Endodermal cell (in vitro differentiated cells): Measurements from ENCODE around the gene DPP10. TPM values are rescaled to one million over a fixed set of nuclear protein-coding genes. Genes with fewer than 3 reads are reported as not detected.

Experiments used
- DNase-seq: peaks from one replicate; pipeline ENCODE4 v3.0.0-alpha.2; 2017
- H3K27ac ChIP-seq: 2 replicates; pipeline ENCODE4 v1.5.1; 2013; ENCODE audit warnings: mild to moderate bottlenecking, low read depth, low read length, moderate library complexity
- H3K27me3 ChIP-seq: 2 replicates; pipeline ENCODE4 v1.6.1; 2013; ENCODE audit warnings: mild to moderate bottlenecking, low read length, moderate library complexity; ENCODE audit not compliant: insufficient read depth, control insufficient read depth, poor library complexity, severe bottlenecking
- H3K36me3 ChIP-seq: 2 replicates; pipeline ENCODE4 v1.7.0; 2013; ENCODE audit warnings: mild to moderate bottlenecking, low read length, moderate library complexity; ENCODE audit not compliant: control insufficient read depth, insufficient read depth
- H3K4me1 ChIP-seq: one replicate; pipeline ENCODE4 v1.7.0; 2013; ENCODE audit warnings: low read length; ENCODE audit not compliant: control insufficient read depth, insufficient read depth
- H3K4me3 ChIP-seq: 2 replicates; pipeline ENCODE4 v1.5.1; 2013; ENCODE audit warnings: mild to moderate bottlenecking, low read length, moderate library complexity
- H3K9ac ChIP-seq: 2 replicates; pipeline ENCODE4 v1.6.1; 2013; ENCODE audit warnings: mild to moderate bottlenecking, low read length, moderate library complexity; ENCODE audit not compliant: poor library complexity, severe bottlenecking; ENCODE audit errors: extremely low read depth
- H3K9me3 ChIP-seq: 2 replicates; pipeline ENCODE4 v1.6.1; 2013; ENCODE audit warnings: mild to moderate bottlenecking, low read length, moderate library complexity; ENCODE audit not compliant: control insufficient read depth
- H3K27ac Mint-ChIP-seq: 2 replicates; pipeline ENCODE4 v1.8.0; 2020; ENCODE audit warnings: mixed read lengths
- H3K27me3 Mint-ChIP-seq: 2 replicates; pipeline ENCODE4 v1.8.0; 2021; ENCODE audit warnings: mild to moderate bottlenecking, mixed read lengths; ENCODE audit not compliant: insufficient read depth
- H3K36me3 Mint-ChIP-seq: 2 replicates; pipeline ENCODE4 v1.8.0; 2020; ENCODE audit warnings: low read depth, mixed read lengths
- H3K4me1 Mint-ChIP-seq: 2 replicates; pipeline ENCODE4 v1.8.0; 2020; ENCODE audit warnings: mixed read lengths
- H3K4me3 Mint-ChIP-seq: 2 replicates; pipeline ENCODE4 v1.8.0; 2020; ENCODE audit warnings: mild to moderate bottlenecking, moderate library complexity, mixed read lengths
- H3K9me3 Mint-ChIP-seq: 2 replicates; pipeline ENCODE4 v1.8.0; 2020; ENCODE audit warnings: mild to moderate bottlenecking, mixed read lengths
- CTCF ChIP-seq: fragments of 200-600 bp; sonication (generic); conservative IDR thresholded peaks from 2 replicates; pipeline ENCODE4 v1.5.0; 2021; ENCODE audit warnings: antibody characterized with exemption, mild to moderate bottlenecking
- WGBS, 2 experiments: methylation state at CpG; one replicate each; pipeline versions ENCODE4 v1.1.5 to v1.1.7; 2013; ENCODE audit warnings: missing lambda C conversion rate in 2 of 2, mixed read lengths in 1 of 2; ENCODE audit not compliant: insufficient coverage in 1 of 2, insufficient read length in 1 of 2; 5-methylcytosine and 5-hydroxymethylcytosine counted together
- total RNA-seq, 2 donors: library from RNA; stranded (reverse); fragmentation: NEBNext Ultra II Directional in 1 of 2; extraction: Animal tissue kit (Norgen Biotek cat#: 25700) in 1 of 2; gene quantifications; 2 replicates in 1 of 2; 3 replicates in 1 of 2; pipeline ENCODE4 v1.2.1, GENCODE V29; 2021

DPP10 gene
- total RNA-seq, 2 donors from 2014 or later, result 8.2 to 19.2 TPM

DNA sequence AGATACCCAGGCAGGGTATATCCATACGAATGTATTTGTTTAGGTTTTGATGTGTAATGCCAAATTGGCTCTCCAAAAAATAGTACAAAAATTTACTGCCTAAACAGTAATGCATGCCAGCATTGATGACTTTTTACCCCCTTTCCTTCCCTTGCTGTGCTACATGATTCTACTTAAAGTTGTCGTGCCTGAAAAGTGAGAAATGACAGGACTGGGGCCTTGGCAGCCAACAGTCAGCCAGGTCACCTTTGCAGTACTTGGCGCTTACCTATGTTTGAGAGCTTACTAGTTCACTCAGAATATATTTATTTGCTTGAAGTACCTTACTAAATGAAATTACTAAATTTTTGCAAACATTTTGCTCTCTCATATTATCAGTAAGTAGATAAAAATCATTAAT, 1329.1 kb downstream of the DPP10 start:
- Histone ChIP-seq H3K9ac (no peak overlapping the region), H3K27me3 (no peaks in the 10 kb centered on the region), H3K4me3 (no peak overlapping the region), H3K36me3 (no peaks in the 10 kb centered on the region), H3K4me1 (peaks cover 9% of the 10 kb centered on the region), H3K27ac (no peak overlapping the region), H3K9me3 (no peaks in the 10 kb centered on the region)
- no peak overlapping the region for H3K27ac Mint-ChIP-seq
- 98 to 100% methylated on average over 1 to 3 of the region's 3 CpGs for WGBS, 2 experiments
- no peak overlapping the region for H3K4me3 Mint-ChIP-seq
- peaks cover 20% of the 10 kb centered on the region for H3K4me1 Mint-ChIP-seq
- no peaks in the 10 kb centered on the region for H3K9me3 Mint-ChIP-seq
- no peak for DNase-seq
- no peaks in the 10 kb centered on the region for H3K36me3 Mint-ChIP-seq
- no peaks in the 10 kb centered on the region for H3K27me3 Mint-ChIP-seq
- no peak for TF ChIP-seq CTCF

- Mint-ChIP-seq H3K4me3 (no peak overlapping the region), H3K9me3 (no peaks in the 10 kb centered on the region), H3K27me3 (no peaks in the 10 kb centered on the region), H3K27ac (no peak overlapping the region), H3K4me1 (peaks cover 20% of the 10 kb centered on the region), H3K36me3 (no peaks in the 10 kb centered on the region)
- TF ChIP-seq CTCF, result no peak
- H3K9ac ChIP-seq, result no peak overlapping the region
- no peak overlapping the region for H3K4me3 ChIP-seq
- peaks cover 9% of the 10 kb centered on the region for H3K4me1 ChIP-seq
- WGBS, 2 experiments, result 60 to 72% methylated on average over 2 of the region's 2 CpGs
- no peaks in the 10 kb centered on the region for H3K27me3 ChIP-seq
- no peaks in the 10 kb centered on the region for H3K36me3 ChIP-seq
- no peaks in the 10 kb centered on the region for H3K9me3 ChIP-seq
- H3K27ac ChIP-seq, result no peak overlapping the region
- no peak for DNase-seq
Observed at GRCh38 chr2:115774361-115774760, 1331.9 kb downstream of the DPP10 start.

DNA sequence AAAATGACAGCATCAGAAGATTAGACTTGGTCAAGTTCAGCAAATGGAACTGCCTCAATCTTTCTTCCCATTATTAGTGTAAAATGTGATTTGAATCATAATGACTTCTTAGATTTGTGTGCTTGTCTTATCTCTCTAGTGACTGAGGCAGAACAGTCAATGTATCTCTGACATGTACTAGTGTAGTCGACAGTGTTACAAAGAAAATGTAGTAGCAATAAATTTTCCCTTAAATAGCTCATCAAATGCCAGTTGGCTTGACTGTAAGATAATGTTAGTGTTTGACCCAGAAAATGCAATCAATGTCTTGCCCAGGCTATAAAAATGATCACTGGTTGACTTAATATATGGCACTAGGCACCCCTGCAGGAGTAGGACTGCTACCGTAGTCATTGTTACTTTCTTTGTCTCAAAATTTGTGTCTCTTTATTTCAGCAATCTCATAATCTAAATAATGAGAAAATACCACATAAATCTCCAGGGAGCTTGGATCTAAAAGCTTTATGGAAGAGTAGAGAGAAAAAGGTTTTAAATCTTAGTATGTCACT, 1336.7 kb downstream of the DPP10 start:
- peaks cover 6% of the 10 kb centered on the region for H3K4me1 Mint-ChIP-seq
- Histone ChIP-seq H3K27ac (no peak overlapping the region), H3K9me3 (no peaks in the 10 kb centered on the region), H3K4me3 (no peak overlapping the region), H3K36me3 (no peaks in the 10 kb centered on the region), H3K4me1 (peaks cover 4% of the 10 kb centered on the region), H3K27me3 (no peaks in the 10 kb centered on the region), H3K9ac (no peak overlapping the region)
- no peak overlapping the region for H3K4me3 Mint-ChIP-seq
- peak overlapping the region; percentile 30 for H3K27ac Mint-ChIP-seq
- no peaks in the 10 kb centered on the region for H3K9me3 Mint-ChIP-seq
- no peak for DNase-seq
- H3K36me3 Mint-ChIP-seq, result no peaks in the 10 kb centered on the region
- WGBS, 2 experiments, result 71 to 100% methylated on average over 1 to 2 of the region's 2 CpGs
- no peaks in the 10 kb centered on the region for H3K27me3 Mint-ChIP-seq
- TF ChIP-seq CTCF, result no peak
